DND-41 (cell line): ENCODE results near the gene TTLL3.

ENCODE experiments used
- CTCF ChIP-seq: IDR thresholded peaks from 2 replicates; pipeline ENCODE4 v1.5.1; 2012; ENCODE audit warnings: borderline replicate concordance, low read length, moderate library complexity, mild to moderate bottlenecking; ENCODE audit not compliant: poor library complexity, severe bottlenecking; ENCODE audit errors: extremely low read depth
- EZH2 ChIP-seq: IDR thresholded peaks from 3 replicates; pipeline ENCODE4 v1.6.1; 2012; ENCODE audit warnings: borderline replicate concordance, low read depth, mild to moderate bottlenecking, moderate library complexity, low read length, inconsistent platforms; ENCODE audit not compliant: severe bottlenecking

GRCh38 chr3:9770276-9770812 lies 39.7 kb upstream of the TTLL3 start:
- TF ChIP-seq CTCF (no peak), EZH2 (no peak)
